B cell (primary cell): ENCODE measurements around the gene GAMT. TPM values are rescaled to one million over a fixed set of nuclear protein-coding genes. Genes with fewer than 3 reads are reported as not detected.

Experiments
- ATAC-seq: fragments of 200-7000 bp; cut with Tn5 transposase; one replicate; pipeline ENCODE4 v1.10.0; 2021; ENCODE audit warnings: low read depth, mild to moderate bottlenecking, moderate number of reproducible peaks, moderate library complexity
- CTCF ChIA-PET: fragments of 350-600 bp; sonication (Branson Sonifier 250); formaldehyde crosslinking; loops from one replicate; lab custom pipeline; 2021; ENCODE audit warnings: antibody characterized with exemption, inconsistent platforms; lab: Charles Lee
- POLR2A ChIA-PET: fragments of 350-600 bp; sonication (Branson Sonifier 250); formaldehyde crosslinking; loops from one replicate; lab custom pipeline; 2021; ENCODE audit warnings: antibody characterized with exemption; lab: Charles Lee
- DNase-seq: peaks from one replicate; pipeline ENCODE4 v3.0.0; 2013
- H2AFZ ChIP-seq: 2 replicates; pipeline ENCODE4 v1.6.1; 2012; ENCODE audit warnings: mild to moderate bottlenecking, low read depth, low read length; ENCODE audit not compliant: insufficient read depth, poor library complexity, severe bottlenecking
- H3K27ac ChIP-seq, 2 donors: 1 replicate in 1 of 2; 2 replicates in 1 of 2; pipeline ENCODE4 v1.5.1; 2012 to 2013; ENCODE audit warnings: low read length in 2 of 2, mild to moderate bottlenecking in 2 of 2, moderate library complexity in 1 of 2
- H3K27me3 ChIP-seq, 4 experiments: fragments of 200-600 bp in 1 of 4; sonication (generic) in 1 of 4; replicated peaks in 1 of 4; 1 replicate in 2 of 4; 2 replicates in 2 of 4; pipeline versions ENCODE4 v1.6.1 to v1.7.0; 2013 to 2016; ENCODE audit warnings: low read length in 3 of 4, mild to moderate bottlenecking in 2 of 4, mixed read lengths in 1 of 4, moderate library complexity in 1 of 4; ENCODE audit not compliant: insufficient read depth in 4 of 4, control insufficient read depth in 3 of 4; ENCODE audit errors: control extremely low read depth in 1 of 4
- H3K36me3 ChIP-seq, 2 experiments: replicated peaks in 1 of 2; 1 replicate in 1 of 2; 2 replicates in 1 of 2; pipeline versions ENCODE4 v1.6.1 to v1.7.1; 2013; ENCODE audit warnings: low read length in 1 of 2; ENCODE audit not compliant: insufficient read depth in 2 of 2, control insufficient read depth in 1 of 2; ENCODE audit errors: control extremely low read depth in 1 of 2, extremely low read depth in 1 of 2
- H3K4me1 ChIP-seq, 2 donors: fragments of 200-600 bp in 1 of 2; sonication (generic) in 1 of 2; 1 replicate in 1 of 2; 2 replicates in 1 of 2; pipeline versions ENCODE4 v1.5.1 to v1.6.1; 2013 to 2017; ENCODE audit warnings: low read length in 2 of 2; ENCODE audit not compliant: control insufficient read depth in 2 of 2, insufficient read depth in 2 of 2
- H3K4me2 ChIP-seq: replicated peaks from 2 replicates; pipeline ENCODE3; 2012; ENCODE audit warnings: mild to moderate bottlenecking, low read depth, low read length; ENCODE audit not compliant: poor library complexity, severe bottlenecking
- H3K4me3 ChIP-seq, 5 experiments: fragments of 200-600 bp in 1 of 5; sonication (generic) in 1 of 5; 1 replicate in 3 of 5; 2 replicates in 2 of 5; pipeline versions ENCODE4 v1.5.1 to v1.7.0; 2011 to 2016; ENCODE audit warnings: low read length in 4 of 5, mild to moderate bottlenecking in 4 of 5, low read depth in 2 of 5, control low read depth in 1 of 5, moderate library complexity in 1 of 5; ENCODE audit not compliant: insufficient read depth in 1 of 5; ENCODE audit errors: control extremely low read depth in 1 of 5, extremely low read depth in 1 of 5
- H3K79me2 ChIP-seq: fragments of 200-600 bp; sonication (generic); one replicate; pipeline ENCODE4 v1.6.0; 2016; ENCODE audit warnings: low read length; ENCODE audit not compliant: control insufficient read depth, insufficient read depth
- H3K9ac ChIP-seq: fragments of 200-600 bp; sonication (generic); 2 replicates; pipeline ENCODE4 v1.6.1; 2017; ENCODE audit warnings: mild to moderate bottlenecking, low read length, moderate library complexity
- H3K9me3 ChIP-seq, 3 donors: one replicate each; pipeline versions ENCODE4 v1.6.1 to v1.7.1; 2013; ENCODE audit warnings: low read length in 2 of 3; ENCODE audit not compliant: control insufficient read depth in 2 of 3, insufficient read depth in 1 of 3; ENCODE audit errors: control extremely low read depth in 1 of 3
- H4K20me1 ChIP-seq: 2 replicates; pipeline ENCODE4 v1.6.0; 2012; ENCODE audit warnings: mild to moderate bottlenecking, low read length; ENCODE audit not compliant: insufficient read depth, control insufficient read depth, poor library complexity, severe bottlenecking
- H3K27ac Mint-ChIP-seq: one replicate; pipeline ENCODE4 v1.8.0; 2021; ENCODE audit warnings: mixed read lengths
- H3K27me3 Mint-ChIP-seq: one replicate; pipeline ENCODE4 v1.8.0; 2021; ENCODE audit warnings: mixed read lengths
- H3K4me1 Mint-ChIP-seq: one replicate; pipeline ENCODE4 v1.8.0; 2021; ENCODE audit warnings: mixed read lengths
- H3K4me3 Mint-ChIP-seq: one replicate; pipeline ENCODE4 v1.8.0; 2021; ENCODE audit warnings: mixed read lengths
- H3K9me3 Mint-ChIP-seq: one replicate; pipeline ENCODE4 v1.8.0; 2022; ENCODE audit warnings: mixed read lengths; ENCODE audit not compliant: insufficient read depth
- CTCF ChIP-seq: fragments of 200-600 bp; IDR thresholded peaks from one replicate; pipeline ENCODE4 v1.8.0; 2022; ENCODE audit warnings: antibody characterized with exemption, mild to moderate bottlenecking
- EZH2 ChIP-seq: IDR thresholded peaks from 2 replicates; pipeline ENCODE4 v1.6.1; 2012; ENCODE audit warnings: borderline replicate concordance, low read depth, mild to moderate bottlenecking, moderate library complexity, low read length; ENCODE audit not compliant: insufficient read depth, poor library complexity, severe bottlenecking
- WGBS: methylation state at CpG from one replicate; pipeline ENCODE4 v1.1.5; 2013; ENCODE audit warnings: missing lambda C conversion rate; ENCODE audit not compliant: insufficient coverage; 5-methylcytosine and 5-hydroxymethylcytosine counted together
- intact Hi-C: fragments of 100-400 bp; cut with micrococcal nuclease; formaldehyde crosslinking; loops from one replicate; pipeline ENCODE4 v1.10.0; 2022
- polyA plus RNA-seq: library from polyadenylated mRNA; depleted of rRNA; stranded (reverse); fragments of >200 nt; gene quantifications from 2 replicates; pipeline ENCODE4 v1.2.3, GENCODE V29; 2012
- total RNA-seq, 2 donors: library from RNA; stranded (reverse); fragments of 120-200 nt in 1 of 2; gene quantifications; 1 replicate in 1 of 2; 2 replicates in 1 of 2; pipeline versions ENCODE4 v1.2.3 to v1.2.4, GENCODE V29; 2013 to 2022

GAMT gene
- total and polyA plus RNA-seq, 2 donors (not counting 1 experiment from before 2014, with no cell fraction given) = 8.8 to 12.1 TPM

- Histone ChIP-seq H3K36me3 (peaks cover 0 to 73% of the 10 kb centered on the region in 2 experiments), H3K9ac (no peak overlapping the region), H3K27me3 (no peaks in the 10 kb centered on the region), H4K20me1 (peaks cover 74% of the 10 kb centered on the region), H3K79me2 (peaks cover 42% of the 10 kb centered on the region), H3K4me2 (no peak overlapping the region), H3K9me3 (no peaks in the 10 kb centered on the region), H3K4me1 (no peaks in the 10 kb centered on the region), H3K27ac (no peak overlapping the region), H3K4me3 (no peak overlapping the region), H2AFZ (no peak overlapping the region)
- intact Hi-C loops = no loop called here
- H3K4me3 Mint-ChIP-seq = no peak overlapping the region
- H3K4me1 Mint-ChIP-seq = no peaks in the 10 kb centered on the region
- POLR2A ChIA-PET = no interaction called here
- no peak for TF ChIP-seq EZH2
- TF ChIP-seq CTCF = no peak
- WGBS = 93% methylated on average over 26 of the region's 27 CpGs
- H3K27me3 Mint-ChIP-seq = no peaks in the 10 kb centered on the region
- no peak overlapping the region for H3K27ac Mint-ChIP-seq
- H3K9me3 Mint-ChIP-seq = no peaks in the 10 kb centered on the region
- ATAC-seq (no peak), DNase-seq (no peak)
- CTCF ChIA-PET = no interaction called here
Observed at GRCh38 chr19:1427221-1427920, 26.0 kb upstream of the GAMT start.

- TF ChIP-seq CTCF = no peak
- TF ChIP-seq EZH2 = no peak
- Histone ChIP-seq H3K4me2 (no peak overlapping the region), H3K4me1 (no peaks in the 10 kb centered on the region), H3K27ac (no peak overlapping the region), H3K36me3 (peaks cover 0 to 72% of the 10 kb centered on the region in 2 experiments), H2AFZ (no peak overlapping the region), H3K9me3 (no peaks in the 10 kb centered on the region), H4K20me1 (peaks cover 74% of the 10 kb centered on the region), H3K79me2 (peaks cover 40% of the 10 kb centered on the region), H3K9ac (no peak overlapping the region), H3K27me3 (no peaks in the 10 kb centered on the region), H3K4me3 (no peak overlapping the region)
- Mint-ChIP-seq H3K27ac (no peak overlapping the region), H3K27me3 (no peaks in the 10 kb centered on the region), H3K9me3 (no peaks in the 10 kb centered on the region), H3K4me3 (no peak overlapping the region), H3K4me1 (no peaks in the 10 kb centered on the region)
- ChIA-PET CTCF (interaction anchor here (0.7 kb wide), 1 partner anchor 544 kb away, joined by 3 read pairs; no protein-coding TSS in a partner anchor), POLR2A (no interaction called here)
- 99% methylated on average over 7 of the region's 9 CpGs for WGBS
- ATAC-seq = no peak
- DNase-seq = no peak
- intact Hi-C loops = no loop called here
Observed at GRCh38 chr19:1426736-1427135, 25.4 kb upstream of the GAMT start.
